Endothelial cell of umbilical vein (primary cell): ENCODE measurements around the gene LAMB1. TPM values are rescaled to one million over a fixed set of nuclear protein-coding genes. Genes with fewer than 3 reads are reported as not detected.

Experiments
- BruUV-seq: library from RNA; stranded (reverse); fragments of 400-500 nt; replicated peaks from 2 replicates; lab custom pipeline; 2021; lab: Mats Ljungman, UMichigan
- CTCF ChIA-PET: fragments of 300-600, 350-600 bp; sonication (Branson Sonifier 250); formaldehyde crosslinking; loops from one replicate; lab custom pipeline; 2021; ENCODE audit warnings: antibody characterized with exemption, inconsistent platforms; lab: Charles Lee
- POLR2A ChIA-PET: fragments of 300-600, 350-600 bp; sonication (Branson Sonifier 250); formaldehyde crosslinking; loops from one replicate; lab custom pipeline; 2021; ENCODE audit warnings: antibody characterized with exemption, inconsistent platforms; lab: Charles Lee
- DNase-seq: peaks from one replicate; pipeline ENCODE4 v3.0.0-alpha.2; 2011; ENCODE audit warnings: low read depth, low spot score
- FAIRE-seq: peaks from 2 replicates; lab custom pipeline; 2011; peaks lifted over from hg19 to GRCh38; lab: Jason Lieb, UNC
- H2AFZ ChIP-seq: 2 replicates; pipeline ENCODE4 v1.6.0; 2012; ENCODE audit warnings: low read depth, low read length, control low read depth, inconsistent platforms
- H3K27ac ChIP-seq: 2 replicates; pipeline ENCODE4 v1.5.1; 2011; ENCODE audit warnings: low read depth, mild to moderate bottlenecking, control low read depth, low read length, moderate library complexity; ENCODE audit not compliant: insufficient read depth
- H3K27me3 ChIP-seq, 2 experiments: 2 replicates each; pipeline versions ENCODE4 v1.6.0 to v1.6.1; 2011; ENCODE audit warnings: low read length in 2 of 2, mixed read lengths in 1 of 2; ENCODE audit not compliant: control insufficient read depth in 2 of 2, insufficient read depth in 2 of 2
- H3K36me3 ChIP-seq, 2 experiments: 2 replicates in 1 of 2; 3 replicates in 1 of 2; pipeline ENCODE4 v1.5.1; 2011; ENCODE audit warnings: low read length in 2 of 2, mild to moderate bottlenecking in 1 of 2, moderate library complexity in 1 of 2; ENCODE audit not compliant: control insufficient read depth in 2 of 2, insufficient read depth in 2 of 2; ENCODE audit errors: extremely low read depth in 1 of 2
- H3K4me1 ChIP-seq: 3 replicates; pipeline ENCODE4 v1.5.1; 2011; ENCODE audit warnings: mild to moderate bottlenecking, low read length; ENCODE audit not compliant: control insufficient read depth, insufficient read depth; ENCODE audit errors: extremely low read depth
- H3K4me2 ChIP-seq: 2 replicates; pipeline ENCODE4 v1.6.1; 2011; ENCODE audit warnings: low read length, control low read depth, mixed read lengths; ENCODE audit not compliant: insufficient read depth
- H3K4me3 ChIP-seq, 3 experiments: fragments of 200-600 bp in 1 of 3; sonication (generic), shearing (Covaris generic) in 1 of 3; replicated peaks in 1 of 3; 2 replicates each; pipeline ENCODE4 v1.5.1; 2011 to 2016; ENCODE audit warnings: control low read depth in 3 of 3, low read length in 3 of 3, mild to moderate bottlenecking in 2 of 3, inconsistent platforms in 1 of 3, low read depth in 1 of 3, moderate library complexity in 1 of 3; ENCODE audit not compliant: insufficient read depth in 1 of 3
- H3K79me2 ChIP-seq: 2 replicates; pipeline ENCODE4 v1.6.0; 2012; ENCODE audit warnings: low read length, inconsistent platforms; ENCODE audit not compliant: control insufficient read depth, insufficient read depth
- H3K9ac ChIP-seq: replicated peaks from 2 replicates; pipeline ENCODE3; 2011; ENCODE audit warnings: low read length, control low read depth; ENCODE audit not compliant: insufficient read depth; ENCODE audit errors: extremely low read depth
- H3K9me1 ChIP-seq: replicated peaks from 3 replicates; pipeline ENCODE4 v1.6.0; 2011; ENCODE audit warnings: mild to moderate bottlenecking, low read length; ENCODE audit not compliant: control insufficient read depth, insufficient read depth; ENCODE audit errors: extremely low read depth
- H3K9me3 ChIP-seq: replicated peaks from 2 replicates; pipeline ENCODE4 v1.5.1; 2012; ENCODE audit warnings: low read length, inconsistent platforms; ENCODE audit not compliant: control insufficient read depth, insufficient read depth
- H4K20me1 ChIP-seq: replicated peaks from 2 replicates; pipeline ENCODE3; 2011; ENCODE audit warnings: mild to moderate bottlenecking, low read length; ENCODE audit not compliant: control insufficient read depth, insufficient read depth; ENCODE audit errors: extremely low read depth
- CTCF ChIP-seq, 2 donors: IDR thresholded peaks; 1 replicate in 1 of 2; 2 replicates in 1 of 2; pipeline ENCODE4 v1.5.1; 2011; ENCODE audit warnings: low read length in 2 of 2, mild to moderate bottlenecking in 2 of 2, moderate library complexity in 2 of 2, control low read depth in 1 of 2, inconsistent platforms in 1 of 2, low read depth in 1 of 2; ENCODE audit not compliant: insufficient read depth in 1 of 2; ENCODE audit errors: extremely low read depth in 1 of 2
- FOS ChIP-seq: IDR thresholded peaks from 2 replicates; pipeline ENCODE4 v1.6.1; 2011; ENCODE audit warnings: mild to moderate bottlenecking, low read length, moderate library complexity, borderline replicate concordance; ENCODE audit not compliant: insufficient read depth
- GATA2 ChIP-seq: IDR thresholded peaks from 2 replicates; pipeline ENCODE4 v1.7.0; 2011; ENCODE audit warnings: low read depth, mild to moderate bottlenecking, moderate library complexity, mixed read lengths, low read length; ENCODE audit not compliant: insufficient read length, insufficient read depth
- JUN ChIP-seq: IDR thresholded peaks from 2 replicates; pipeline ENCODE4 v1.6.1; 2011; ENCODE audit warnings: borderline replicate concordance, low read depth; ENCODE audit not compliant: insufficient read length, insufficient read depth
- MAX ChIP-seq: IDR thresholded peaks from 2 replicates; pipeline ENCODE4 v1.6.1; 2011; ENCODE audit not compliant: insufficient read depth, insufficient read length
- MYC ChIP-seq: IDR thresholded peaks from one replicate; pipeline ENCODE4 v1.6.1; 2011; ENCODE audit warnings: mild to moderate bottlenecking, low read depth, low read length
- POLR2A ChIP-seq: IDR thresholded peaks from 2 replicates; pipeline ENCODE4 v1.6.1; 2012; ENCODE audit warnings: low read depth, mild to moderate bottlenecking, control low read depth, low read length
- dilution Hi-C: fragments of 300-500 bp; cut with MboI; formaldehyde crosslinking; loops from one replicate; pipeline ENCODE4 v1.15.0; 2019; ENCODE audit warnings: low sequenced_read_pairs; ENCODE audit not compliant: extremely low pct_ligation_motif_present
- intact Hi-C: fragments of 100-400 bp; cut with micrococcal nuclease; formaldehyde crosslinking; loops from one replicate; pipeline ENCODE4 v1.10.0; 2022
- polyA plus RNA-seq, 4 experiments: library from polyadenylated mRNA; depleted of rRNA in 3 of 4; stranded (reverse) in 3 of 4; unstranded in 1 of 4; fragments of >200 nt; gene quantifications; 2 replicates each; pipeline versions ENCODE4 v1.2.1 to v1.2.3, GENCODE V29; 2011 to 2012; ENCODE audit warnings: missing spikeins in 1 of 4
- total RNA-seq: library from RNA; stranded (reverse); gene quantifications from 2 replicates; pipeline ENCODE4 v1.2.3, GENCODE V29; 2021

Gene LAMB1
- total and polyA plus RNA-seq, 2 donors (not counting 3 experiments of a cell fraction or from before 2014, with no cell fraction given), result 588 to 703 TPM

- Histone ChIP-seq H4K20me1 (no peaks in the 10 kb centered on the region), H3K36me3 (no peaks in the 10 kb centered on the region), H3K4me1 (peaks cover 2% of the 10 kb centered on the region), H3K27me3 (peaks cover 26 to 38% of the 10 kb centered on the region in 2 experiments), H3K9ac (no peak overlapping the region), H3K9me3 (no peaks in the 10 kb centered on the region), H3K4me2 (no peak overlapping the region), H3K4me3 (no peak overlapping the region), H2AFZ (no peak overlapping the region), H3K27ac (no peak overlapping the region), H3K79me2 (no peaks in the 10 kb centered on the region), H3K9me1 (no peaks in the 10 kb centered on the region)
- ChIA-PET POLR2A (no interaction called here), CTCF (interaction anchor here (0.6 to 2.0 kb wide), 3 partner anchors 8 to 139 kb away, joined by 3 to 7 read pairs (median 3); partner anchors contain the start of genes CBLL1 and DLD)
- FAIRE-seq (no peak), DNase-seq (no peak)
- intact Hi-C loops, result no loop called here
- BruUV-seq, result no TSS peak
- TF ChIP-seq MAX (no peak), CTCF (IDR thresholded peaks at IDR 0.05; ENCODE audit: extremely low read depth in 1 of 2, insufficient read depth in 1 of 2, low read depth in 1 of 2, low read length in 2 of 2) (no peak), JUN (no peak), GATA2 (no peak), FOS (no peak), MYC (no peak), POLR2A (no peak)
- dilution Hi-C loops, result no loop called here
These were observed 120.2 kb downstream of the LAMB1 start for GRCh38 chr7:107882766-107883165.
